Heart left ventricle (tissue), 16 donors: ENCODE measurements around the gene COX7A2. TPM values are rescaled to one million over a fixed set of nuclear protein-coding genes. Genes with fewer than 3 reads are reported as not detected.

Source experiments
- ATAC-seq, 4 donors: fragments of 200-7000 bp; cut with Tn5 transposase; one replicate each; pipeline ENCODE4 v1.9.1; 2020 to 2022; ENCODE audit warnings: moderate library complexity in 4 of 4, mild to moderate bottlenecking in 3 of 4, moderate number of reproducible peaks in 1 of 4
- DNase-seq, 5 donors: peaks; one replicate each; pipeline ENCODE4 v3.0.0-alpha.2; 2020
- H3K27ac ChIP-seq, 12 donors: fragments of 200-600 bp; sonication (generic) in 4 of 12; one replicate each; pipeline versions ENCODE4 v1.5.0 to v1.8.0; 2016 to 2022; ENCODE audit warnings: mild to moderate bottlenecking in 2 of 12
- H3K27me3 ChIP-seq, 9 donors: fragments of 200-600 bp; sonication (generic) in 2 of 9; one replicate each; pipeline versions ENCODE4 v1.5.1 to v1.8.0; 2016 to 2022; ENCODE audit warnings: mild to moderate bottlenecking in 3 of 9
- H3K36me3 ChIP-seq, 9 donors: fragments of 200-600 bp; sonication (generic) in 2 of 9; one replicate each; pipeline versions ENCODE4 v1.5.0 to v1.8.0; 2018 to 2022; ENCODE audit warnings: mild to moderate bottlenecking in 2 of 9
- H3K4me1 ChIP-seq, 12 donors: fragments of 200-600 bp; sonication (generic) in 4 of 12; one replicate each; pipeline versions ENCODE4 v1.5.0 to v1.8.0; 2016 to 2022; ENCODE audit warnings: mild to moderate bottlenecking in 3 of 12
- H3K4me3 ChIP-seq, 12 donors: fragments of 200-600 bp; sonication (generic) in 4 of 12; one replicate each; pipeline versions ENCODE4 v1.5.0 to v1.8.0; 2017 to 2022; ENCODE audit warnings: mild to moderate bottlenecking in 9 of 12, moderate library complexity in 4 of 12
- H3K9me3 ChIP-seq, 12 donors: fragments of 200-600 bp; sonication (generic) in 4 of 12; one replicate each; pipeline versions ENCODE4 v1.5.0 to v1.8.0; 2016 to 2022; ENCODE audit warnings: mild to moderate bottlenecking in 1 of 12
- POLR2A ChIP-seq, 2 donors: fragments of 450-650 bp; IDR thresholded peaks; one replicate each; pipeline ENCODE4 v1.6.1; 2017; ENCODE audit warnings: antibody characterized with exemption in 2 of 2, mild to moderate bottlenecking in 2 of 2, moderate library complexity in 2 of 2
- WGBS, 4 donors: extraction: QIAGEN DNeasy Blood & Tissue Kit in 2 of 4; methylation state at CpG; one replicate each; pipeline versions ENCODE4 v1.1.5 to v1.1.7; 2013 to 2018; 5-methylcytosine and 5-hydroxymethylcytosine counted together
- intact Hi-C, 10 donors: fragments of 100-400 bp; cut with DNase I; formaldehyde crosslinking; loops; one replicate each; pipeline versions ENCODE4 v1.11.1 to v1.14.2; 2022
- polyA plus RNA-seq, 2 donors: library from polyadenylated mRNA; stranded (reverse); fragments of 200-250 nt; gene quantifications; one replicate each; pipeline ENCODE4 v1.2.3, GENCODE V29; 2013
- total RNA-seq, 9 donors: library from RNA; depleted of rRNA in 2 of 9; stranded (reverse); fragments of >200 nt in 2 of 9; fragmentation: NEBNext Ultra II Directional in 3 of 9; extraction: Animal tissue kit (Norgen Biotek cat#: 25700) in 3 of 9; gene quantifications; one replicate each; pipeline versions ENCODE4 v1.1.0 to v1.2.4, GENCODE V29; 2016 to 2023
- TF ChIP-seq, protein P1 (sequence below), 12 donors: fragments of 200-600 bp; sonication (generic) in 4 of 12; IDR thresholded peaks; one replicate each; pipeline versions ENCODE4 v1.5.0 to v1.8.0; 2018 to 2022; ENCODE audit warnings: antibody characterized with exemption in 12 of 12, mild to moderate bottlenecking in 5 of 12
- donor health status: ischemic (EF 13 %, LVEDD 7.1; RV severe dilation, severe dysfunction).
- donor health status: healthy with polysubstance abuse.
- donor health status: DM: no; HTN: yes; CAD: no.
- donor health status: DM: no; HTN: no; CAD: no.
- donor health status: ischemic (EF 25% LVEDD 6.9; RV normal size, moderate dysfunction).
- donor health status: ischemic (EF 25% LVEDD 5.7; RV mildly dilated, moderate dysfunction).
- donor health status: healthy.
- donor health status: DM: yes; HTN: yes; CAD: no.
- donor health status: ischemic (EF 35%, LVEDD 5.7; RV mildly dilated, moderate dysfunction).
- donor health status: nonischemic (EF 11% LVEDD 7.7; RV severe dilation, severe dysfunction).
- donor health status: DM: yes; HTN: yes; CAD: no.
- donor health status: PGD.
- donor health status: ischemic (EF 29% LVEDD 5.4; RV normal size, mild dysfunction).
- donor health status: nonischemic (EF 23%, LVEDD 6.1; RV moderate dilation, normal function).

COX7A2 gene
- total and polyA plus RNA-seq, 11 donors, result 646 to 1,466 (median 1,110) TPM

DNA sequence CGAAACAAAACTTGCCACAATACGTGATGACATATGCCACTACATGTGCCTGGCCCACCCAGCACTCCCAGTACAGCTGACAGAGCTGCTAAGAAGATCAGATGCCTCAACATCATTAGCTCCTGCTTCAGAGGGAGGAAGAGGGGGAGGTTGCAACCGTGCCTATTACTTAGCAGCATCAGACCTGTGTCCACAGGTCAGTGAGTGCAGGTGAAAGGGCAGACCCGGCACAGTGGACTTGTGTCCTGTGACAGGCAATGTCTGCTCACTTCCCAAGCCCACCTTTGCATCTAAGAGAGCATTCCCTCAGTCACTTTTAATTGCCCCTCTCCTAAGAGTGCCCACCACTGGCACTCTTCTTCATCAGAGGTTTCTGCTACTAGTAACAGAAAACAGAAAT, 28.3 kb downstream of the COX7A2 start:
- ATAC-seq (peak in 1 of 4 donors; percentile 36), DNase-seq (no peak)
- no peaks in the 10 kb centered on the region for H3K36me3 ChIP-seq
- no peak overlapping the region for H3K4me3 ChIP-seq
- intact Hi-C loops, result loop anchor here in 4 of 10 donors (10.0 kb wide), 2 partner anchors 1120 to 1540 kb away; no protein-coding TSS in a partner anchor
- TF ChIP-seq, protein P1, sequence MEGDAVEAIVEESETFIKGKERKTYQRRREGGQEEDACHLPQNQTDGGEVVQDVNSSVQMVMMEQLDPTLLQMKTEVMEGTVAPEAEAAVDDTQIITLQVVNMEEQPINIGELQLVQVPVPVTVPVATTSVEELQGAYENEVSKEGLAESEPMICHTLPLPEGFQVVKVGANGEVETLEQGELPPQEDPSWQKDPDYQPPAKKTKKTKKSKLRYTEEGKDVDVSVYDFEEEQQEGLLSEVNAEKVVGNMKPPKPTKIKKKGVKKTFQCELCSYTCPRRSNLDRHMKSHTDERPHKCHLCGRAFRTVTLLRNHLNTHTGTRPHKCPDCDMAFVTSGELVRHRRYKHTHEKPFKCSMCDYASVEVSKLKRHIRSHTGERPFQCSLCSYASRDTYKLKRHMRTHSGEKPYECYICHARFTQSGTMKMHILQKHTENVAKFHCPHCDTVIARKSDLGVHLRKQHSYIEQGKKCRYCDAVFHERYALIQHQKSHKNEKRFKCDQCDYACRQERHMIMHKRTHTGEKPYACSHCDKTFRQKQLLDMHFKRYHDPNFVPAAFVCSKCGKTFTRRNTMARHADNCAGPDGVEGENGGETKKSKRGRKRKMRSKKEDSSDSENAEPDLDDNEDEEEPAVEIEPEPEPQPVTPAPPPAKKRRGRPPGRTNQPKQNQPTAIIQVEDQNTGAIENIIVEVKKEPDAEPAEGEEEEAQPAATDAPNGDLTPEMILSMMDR (IDR thresholded peaks at IDR 0.05), result no peak
- no peak for TF ChIP-seq POLR2A (IDR thresholded peaks at IDR 0.05)
- H3K4me1 ChIP-seq, result peaks cover 3 to 42% (median 24%) of the 10 kb centered on the region in 12 donors
- H3K27me3 ChIP-seq, result no peaks in the 10 kb centered on the region
- H3K27ac ChIP-seq, result no peak overlapping the region
- 54 to 74% (median 65%) methylated on average over 3 to 4 of the region's 4 CpGs for WGBS, 4 donors
- H3K9me3 ChIP-seq, result no peaks in the 10 kb centered on the region

DNA sequence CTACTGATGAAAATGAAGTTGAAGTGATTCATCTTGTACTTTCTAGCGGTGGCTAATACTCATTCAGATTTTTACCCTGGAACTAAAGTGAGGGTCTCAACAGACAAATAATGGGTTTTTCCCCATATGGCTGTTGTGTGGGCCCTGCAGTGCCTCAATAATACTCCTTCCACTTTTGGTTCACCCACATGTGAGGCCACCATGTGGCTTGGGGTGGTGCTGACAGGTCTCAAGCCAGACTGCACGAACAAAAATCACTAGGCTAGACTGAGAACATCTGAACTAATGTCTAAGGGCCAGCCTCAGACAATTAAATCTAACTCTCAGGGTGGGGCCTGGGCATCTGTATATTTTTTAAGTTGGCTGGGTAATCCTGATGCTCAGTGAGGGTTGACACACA, 29.9 kb downstream of the COX7A2 start:
- H3K9me3 ChIP-seq, result no peaks in the 10 kb centered on the region
- H3K36me3 ChIP-seq, result no peaks in the 10 kb centered on the region
- WGBS, 4 donors, result 79 to 100% (median 89%) methylated on average over 2 of the region's 2 CpGs
- no peak for ATAC-seq
- intact Hi-C loops, result loop anchor here in 6 of 10 donors (5.0 to 10.0 kb wide), 8 partner anchors 1119 to 1541 kb away; no protein-coding TSS in a partner anchor
- H3K4me3 ChIP-seq, result no peak overlapping the region
- DNase-seq, result no peak
- peaks cover 0 to 1% (median 0%) of the 10 kb centered on the region in 9 donors for H3K27me3 ChIP-seq
- H3K4me1 ChIP-seq, result peaks cover 3 to 43% (median 29%) of the 10 kb centered on the region in 12 donors
- TF ChIP-seq POLR2A (IDR thresholded peaks at IDR 0.05), result no peak
- TF ChIP-seq, protein P1 (IDR thresholded peaks at IDR 0.05), result no peak
- H3K27ac ChIP-seq, result peak overlapping the region in 1 of 12 donors; percentile 12

DNA sequence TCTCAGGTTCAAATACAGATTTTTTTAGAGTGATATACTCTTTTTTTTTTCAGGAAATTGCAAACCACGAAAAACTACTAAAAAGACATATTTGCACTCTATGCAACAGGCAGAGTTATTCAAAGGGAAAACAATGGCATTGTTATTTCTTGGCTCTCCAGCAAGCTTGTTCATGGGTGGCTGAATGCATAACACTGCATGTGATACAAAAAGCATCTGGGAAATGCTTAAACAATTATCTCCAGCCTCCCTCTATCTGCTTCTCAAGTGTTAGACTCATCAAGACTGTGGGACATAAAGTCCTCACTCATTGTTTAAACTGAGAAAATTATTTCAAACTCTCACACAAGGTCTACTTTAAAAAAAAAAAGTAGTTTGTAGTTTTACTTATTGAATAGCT, 30.5 kb downstream of the COX7A2 start:
- Histone ChIP-seq H3K36me3 (no peaks in the 10 kb centered on the region), H3K27me3 (peaks cover 0 to 8% (median 2%) of the 10 kb centered on the region in 9 donors), H3K9me3 (no peaks in the 10 kb centered on the region), H3K27ac (peak overlapping the region in 1 of 12 donors; percentile 12), H3K4me3 (no peak overlapping the region), H3K4me1 (peaks cover 3 to 49% (median 34%) of the 10 kb centered on the region in 12 donors)
- intact Hi-C loops, result loop anchor here in 6 of 10 donors (5.0 to 10.0 kb wide), 8 partner anchors 1118 to 1541 kb away; no protein-coding TSS in a partner anchor
- 13 to 30% (median 22%) methylated on average over 1 of the region's 1 CpG for WGBS, 4 donors
- ATAC-seq, result peak in 1 of 4 donors; percentile 34
- no peak for DNase-seq
- TF ChIP-seq POLR2A (IDR thresholded peaks at IDR 0.05), result no peak
- TF ChIP-seq, protein P1 (IDR thresholded peaks at IDR 0.05), result no peak

DNA sequence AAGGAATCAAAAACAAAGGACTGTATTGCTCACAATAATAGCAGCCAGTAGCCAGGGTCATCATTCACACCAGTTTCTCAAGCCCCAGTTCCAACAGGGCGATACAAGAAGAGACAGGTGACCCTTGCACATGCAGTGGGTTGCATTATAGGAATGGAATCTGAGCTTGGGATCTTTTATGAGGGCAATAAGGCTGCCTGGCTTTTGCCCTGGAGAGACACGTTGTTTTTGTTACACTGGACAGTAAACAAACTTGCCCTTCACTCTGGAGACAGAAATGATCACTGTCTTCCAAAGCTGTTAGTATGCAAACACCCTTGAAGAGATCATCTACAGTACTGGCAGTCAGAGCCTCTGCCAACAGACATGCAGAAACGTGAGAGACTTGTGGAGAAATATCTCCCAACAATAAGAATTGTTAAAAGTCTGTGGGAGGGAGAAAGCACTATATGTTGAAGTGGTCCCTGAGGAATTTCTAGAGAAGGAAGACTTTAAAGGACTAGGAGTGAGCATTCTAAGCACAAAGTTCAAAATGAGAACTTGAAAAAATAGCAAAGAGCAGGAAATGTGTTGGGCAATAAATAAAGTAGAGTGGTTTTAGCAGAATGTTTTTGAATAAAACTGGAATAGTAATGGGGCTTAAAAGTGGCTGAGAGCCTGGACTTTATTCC, 31.5 kb downstream of the COX7A2 start:
- WGBS, 4 donors, result 24 to 40% (median 31%) methylated on average over 3 of the region's 3 CpGs
- no peak for ATAC-seq
- no peaks in the 10 kb centered on the region for H3K36me3 ChIP-seq
- H3K4me3 ChIP-seq, result no peak overlapping the region
- no peak for TF ChIP-seq POLR2A (IDR thresholded peaks at IDR 0.05)
- TF ChIP-seq, protein P1 (IDR thresholded peaks at IDR 0.05), result no peak
- intact Hi-C loops, result loop anchor here in 6 of 10 donors (5.0 to 10.0 kb wide), 8 partner anchors 1117 to 1540 kb away; no protein-coding TSS in a partner anchor
- peaks cover 0 to 16% (median 7%) of the 10 kb centered on the region in 9 donors for H3K27me3 ChIP-seq
- peaks cover 0 to 44% (median 29%) of the 10 kb centered on the region in 12 donors for H3K4me1 ChIP-seq
- H3K9me3 ChIP-seq, result no peaks in the 10 kb centered on the region
- H3K27ac ChIP-seq, result peak overlapping the region in 1 of 12 donors; percentile 23
- DNase-seq, result no peak
